ENCODE data around the gene DCPS.
"Not testable (repeated sequence)": the region's sequence is repeated elsewhere in the genome, so short reads cannot be mapped to it uniquely, and the experiment has no call there.

DCPS gene

DNA sequence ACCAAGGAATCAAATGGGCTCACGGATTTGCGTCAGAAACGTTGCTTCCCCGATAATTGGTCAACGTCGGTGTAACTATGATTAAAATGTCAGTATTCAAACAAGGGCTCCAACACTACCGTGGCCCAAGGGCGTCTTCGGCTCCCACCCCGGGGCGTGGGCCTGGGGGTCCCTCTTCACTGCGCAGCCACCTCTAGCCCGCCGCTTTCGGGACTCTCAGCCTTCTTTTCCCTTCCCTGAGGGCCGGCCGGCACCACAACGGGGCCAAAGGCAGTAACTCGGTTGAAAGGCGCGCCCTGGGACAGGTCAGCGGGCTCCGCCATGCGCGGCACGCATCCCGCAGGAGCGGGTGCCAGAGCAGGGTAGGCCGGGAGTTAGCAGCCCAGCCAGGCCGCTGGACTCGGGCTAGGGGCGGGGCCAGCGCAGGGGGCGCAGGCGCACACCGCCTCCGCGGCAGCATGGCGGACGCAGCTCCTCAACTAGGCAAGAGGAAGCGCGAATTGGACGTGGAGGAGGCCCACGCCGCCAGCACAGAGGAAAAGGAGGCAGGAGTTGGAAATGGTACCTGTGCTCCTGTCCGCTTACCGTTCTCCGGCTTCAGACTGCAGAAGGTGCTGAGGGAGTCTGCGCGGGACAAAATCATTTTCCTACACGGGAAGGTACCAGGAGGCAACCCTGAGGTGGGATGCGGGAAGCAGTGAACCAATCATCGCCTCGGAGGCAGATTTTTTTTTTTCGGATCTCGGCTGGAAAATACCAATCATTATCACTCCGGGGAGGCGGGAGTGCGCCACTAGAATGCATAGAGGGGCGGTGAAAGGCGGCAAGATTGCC is at the start of gene DCPS:
DCPS (plus strand) TSS at position 438 of the 834 bp plus-strand sequence; CDS start at position 459, 21 bp downstream.
- intact Hi-C loops (cut with DNase I) = loop anchor here (5.0 kb wide), 1 partner anchor 113 kb away; no protein-coding TSS in a partner anchor
- peak; percentile 84 to 99 (median 92) for DNase-seq

DNA sequence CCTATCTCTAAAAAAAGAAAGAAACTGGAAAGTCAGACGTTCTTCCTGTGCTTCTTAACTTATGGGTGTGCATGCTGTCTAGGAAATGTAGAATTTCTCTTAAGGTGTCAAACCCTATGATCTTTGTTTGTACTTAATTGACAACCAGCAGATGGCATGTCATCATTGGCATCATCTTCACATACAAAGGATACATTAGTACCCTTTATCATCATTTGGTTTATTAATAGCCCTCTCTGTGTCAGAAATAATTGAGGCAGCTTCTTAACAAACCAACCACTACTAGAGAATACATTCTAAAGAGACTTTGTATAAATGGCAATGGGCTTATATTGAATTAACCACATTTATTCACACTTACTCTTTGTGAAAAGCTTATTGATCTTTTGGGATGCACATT is 49.0 kb upstream of the DCPS start:
- intact Hi-C loops (cut with DNase I) = no loop called here
- DNase-seq = no peak

DNA sequence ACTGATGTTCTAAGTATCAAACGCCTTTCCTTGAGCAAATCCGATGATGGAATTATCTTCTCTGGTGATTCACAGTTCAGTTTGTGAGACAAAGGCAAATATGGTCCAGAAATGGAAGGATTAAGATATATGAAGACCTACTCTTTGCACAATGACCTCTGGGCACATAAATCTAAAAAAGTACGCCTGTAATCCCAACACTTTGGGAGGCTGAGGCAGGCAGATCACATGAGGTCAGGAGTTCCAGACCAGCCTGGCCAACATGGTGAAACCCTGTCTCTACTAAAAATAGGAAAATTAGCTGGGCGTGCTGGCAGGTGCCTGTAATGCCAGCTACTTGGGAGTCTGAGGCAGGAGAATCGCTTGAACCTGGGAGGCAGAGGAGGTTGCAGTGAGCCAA is 48.4 kb upstream of the DCPS start:
- intact Hi-C loops (cut with DNase I); DNase-seq: not testable (repeated sequence)

- intact Hi-C loops (cut with DNase I) = no loop called here
- no peak for DNase-seq
Measured at GRCh38 chr11:126256216-126256615, 47.6 kb upstream of the DCPS start.

DNA sequence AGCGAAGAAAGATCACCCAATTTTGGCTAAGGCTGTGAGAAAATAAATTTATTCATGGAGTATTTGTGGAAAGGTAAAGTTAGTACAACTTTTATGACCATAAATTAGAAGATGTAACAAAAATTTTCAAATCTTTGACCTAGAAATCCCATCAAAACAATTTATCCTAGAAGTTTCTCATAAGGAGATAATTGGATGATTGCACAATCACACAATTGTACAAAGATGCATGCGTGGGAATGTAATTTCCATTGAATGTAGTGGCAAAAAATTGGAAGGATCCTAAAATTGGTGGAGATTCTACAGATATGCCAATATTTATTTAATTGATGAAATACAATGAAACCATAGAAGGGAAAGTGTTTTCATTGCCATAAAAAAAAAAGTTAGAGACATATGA is 46.7 kb upstream of the DCPS start:
- intact Hi-C loops (cut with DNase I) = no loop called here
- no peak for DNase-seq

DNA sequence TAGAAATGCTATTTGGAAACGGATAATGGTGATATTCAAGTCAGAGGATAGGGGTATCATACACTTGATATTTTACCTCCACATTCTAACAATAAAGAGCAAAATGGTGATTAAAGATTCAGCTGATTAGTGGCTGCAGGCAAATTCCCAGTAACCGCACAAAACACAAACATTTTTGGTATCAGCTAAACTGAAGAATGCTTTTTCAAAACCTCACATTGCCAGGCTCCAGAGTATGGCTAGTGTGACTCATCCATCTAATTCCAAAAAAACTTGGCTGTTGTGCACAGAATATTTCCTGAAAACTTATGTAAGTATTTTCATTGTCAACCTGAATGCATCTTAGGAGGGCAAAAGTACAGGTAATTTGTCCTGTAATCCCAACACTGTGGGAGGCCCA is 46.1 kb upstream of the DCPS start:
- intact Hi-C loops (cut with DNase I) = no loop called here
- no peak for DNase-seq

DNA sequence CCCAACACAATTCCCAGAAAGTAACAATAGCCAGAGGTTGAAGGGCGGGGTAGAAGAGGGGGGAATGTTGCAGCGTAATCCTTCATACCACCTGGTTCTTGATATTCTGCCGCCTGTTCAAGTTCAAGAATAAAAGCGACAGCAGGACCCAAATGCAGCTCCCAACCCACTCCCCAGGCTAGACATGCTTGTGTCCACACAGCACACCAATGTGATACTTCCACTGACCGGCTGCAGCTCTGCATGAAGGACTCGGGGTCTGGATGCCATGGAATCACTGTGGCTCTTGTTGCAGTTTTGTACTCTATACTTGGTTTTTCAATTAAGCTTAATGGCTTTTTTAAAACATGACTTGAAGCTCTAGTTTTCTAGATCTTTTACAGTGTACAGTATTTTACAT is 41.6 kb upstream of the DCPS start:
- intact Hi-C loops (cut with DNase I) = no loop called here
- no peak for DNase-seq

GRCh38 chr11:126263489-126263888 is 40.4 kb upstream of the DCPS start:
- no peak for DNase-seq
- intact Hi-C loops (cut with DNase I) = no loop called here

- intact Hi-C loops (cut with DNase I) = loop anchor here (5.0 kb wide), 1 partner anchor 54 kb away; the partner anchor contains the start of genes FAM118B and RPUSD4
- DNase-seq = no peak
Measured at GRCh38 chr11:126265811-126266210, 38.0 kb upstream of the DCPS start.

DNA sequence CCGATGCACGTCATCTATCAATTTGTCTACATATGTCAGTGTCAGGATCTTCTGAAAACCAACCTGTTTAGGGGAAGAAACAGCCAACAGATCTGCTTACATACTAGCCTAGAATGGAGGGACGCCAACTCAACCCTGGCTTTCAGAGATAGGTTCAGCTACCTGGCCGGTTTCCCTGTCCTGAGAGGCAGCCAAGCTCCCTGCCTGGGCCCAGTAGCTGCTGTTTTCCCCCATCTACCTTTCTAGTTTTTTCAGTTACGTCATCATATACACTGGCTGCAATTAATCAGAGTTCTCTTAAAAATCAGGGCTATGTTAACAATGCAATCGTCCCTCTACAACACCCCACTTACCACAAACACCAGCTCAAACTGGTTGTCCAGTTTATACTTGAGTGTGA is 36.2 kb upstream of the DCPS start:
- intact Hi-C loops (cut with DNase I) = loop anchor here (5.0 kb wide), 1 partner anchor 55 kb away; the partner anchor contains the start of genes FAM118B and RPUSD4
- DNase-seq = no peak

DNA sequence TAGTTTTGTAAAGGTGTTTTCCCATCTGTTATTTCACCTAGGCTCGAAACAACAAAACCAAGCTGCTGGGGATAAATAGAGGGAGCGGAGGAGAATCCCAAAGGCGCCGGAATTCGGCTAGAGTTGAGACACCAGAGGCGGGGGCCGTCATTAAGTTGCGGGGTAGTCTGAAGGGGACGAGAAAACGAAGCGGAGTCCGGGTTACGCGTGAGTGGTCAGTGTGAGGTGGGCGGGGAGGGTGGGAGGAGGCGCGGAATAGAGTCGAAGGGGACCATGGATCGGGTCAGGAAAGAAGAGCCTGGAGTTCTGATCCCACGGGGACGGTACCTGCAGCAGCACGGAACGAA is 35.5 kb upstream of the DCPS start:
- DNase-seq = no peak
- intact Hi-C loops (cut with DNase I) = loop anchor here (5.0 kb wide), 1 partner anchor 56 kb away; the partner anchor contains the start of genes FAM118B and RPUSD4

GRCh38 chr11:126268708-126269579 is 34.9 kb upstream of the DCPS start, which contains the start of the genes FOXRED1 and SRPRA:
Gene FOXRED1 (plus strand): TSS chr11:126269154. CDS start chr11:126269207, 53 bp downstream.
Gene SRPRA (minus strand): TSS chr11:126268895. CDS start chr11:126268804, 91 bp downstream.
- DNase-seq = peak; percentile 99 to 100 (median 100)
- intact Hi-C loops (cut with DNase I) = loop anchor here (5.0 kb wide), 1 partner anchor 57 kb away; the partner anchor contains the start of genes FAM118B and RPUSD4

- peak in 1 of 10 donors; percentile 85 for DNase-seq
- intact Hi-C loops (cut with DNase I) = no loop called here
Measured at GRCh38 chr11:126277322-126277721, 26.5 kb upstream of the DCPS start.

DNA sequence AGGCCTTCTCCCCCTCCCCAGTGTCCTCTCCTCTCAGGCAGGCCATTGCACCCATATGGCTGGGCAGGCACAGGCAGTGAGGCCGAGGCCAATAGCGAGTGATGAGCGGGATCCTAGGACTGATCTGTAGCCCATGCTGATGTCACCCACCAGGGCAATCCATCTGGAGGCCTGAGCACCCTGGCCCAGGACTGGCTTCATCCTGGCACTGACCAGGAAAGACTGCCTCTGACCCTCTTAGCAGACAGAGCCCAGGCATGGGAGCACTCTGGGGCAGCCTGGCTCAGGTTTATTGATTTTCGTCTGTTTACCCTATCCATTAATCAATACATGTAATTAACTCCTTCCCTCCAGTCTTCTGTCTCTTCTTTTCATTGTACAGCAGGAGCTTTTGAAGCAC is 26.1 kb upstream of the DCPS start:
- no peak for DNase-seq
- intact Hi-C loops (cut with DNase I) = no loop called here

DNA sequence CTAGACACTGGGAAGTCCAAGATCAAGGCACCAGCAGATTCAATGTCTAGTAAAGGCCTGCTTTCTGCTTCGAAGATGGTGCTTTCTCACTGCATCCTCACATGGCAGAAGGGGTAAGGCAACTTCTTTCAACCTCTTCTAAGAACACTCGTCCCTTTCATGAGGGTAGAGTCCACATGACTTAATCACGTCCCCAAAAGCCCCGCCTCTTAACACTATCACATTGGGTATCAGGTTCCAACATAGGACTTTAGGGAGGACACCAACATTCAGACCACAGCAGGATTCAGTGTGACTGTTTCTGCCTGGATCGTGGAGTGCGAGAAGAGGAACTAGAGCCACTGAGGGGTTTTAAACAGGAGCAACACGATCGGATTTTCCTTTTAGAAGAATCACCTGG is 24.7 kb upstream of the DCPS start:
- DNase-seq = no peak
- intact Hi-C loops (cut with DNase I) = no loop called here

- no peak for DNase-seq
- intact Hi-C loops (cut with DNase I) = no loop called here
Measured at GRCh38 chr11:126280595-126280994, 23.3 kb upstream of the DCPS start.

GRCh38 chr11:126281245-126281644 is 22.6 kb upstream of the DCPS start:
- intact Hi-C loops (cut with DNase I) = no loop called here
- no peak for DNase-seq

- intact Hi-C loops (cut with DNase I) = no loop called here
- no peak for DNase-seq
Measured at GRCh38 chr11:126281666-126282175, 22.1 kb upstream of the DCPS start.

DNA sequence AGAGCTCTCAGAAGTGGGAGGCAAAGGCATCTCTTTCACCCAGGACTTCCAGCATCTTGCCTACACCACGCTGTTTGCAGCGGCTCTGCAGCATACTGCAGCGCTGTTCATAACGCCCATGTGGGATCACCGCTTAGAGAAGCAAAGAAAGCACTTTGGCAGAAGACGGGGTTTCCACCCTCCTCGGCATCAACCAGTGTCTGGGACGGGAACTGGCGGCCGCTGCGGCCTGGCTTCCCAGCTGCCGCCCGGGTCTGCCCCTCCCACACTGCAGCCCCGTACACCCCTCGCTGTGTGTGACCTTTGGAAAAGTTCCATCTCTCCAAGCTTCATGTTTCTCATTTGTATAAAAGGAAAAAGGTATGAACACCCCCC is 21.5 kb upstream of the DCPS start:
- intact Hi-C loops (cut with DNase I) = no loop called here
- peak in 9 of 10 donors; percentile 30 to 92 (median 45) for DNase-seq

DNA sequence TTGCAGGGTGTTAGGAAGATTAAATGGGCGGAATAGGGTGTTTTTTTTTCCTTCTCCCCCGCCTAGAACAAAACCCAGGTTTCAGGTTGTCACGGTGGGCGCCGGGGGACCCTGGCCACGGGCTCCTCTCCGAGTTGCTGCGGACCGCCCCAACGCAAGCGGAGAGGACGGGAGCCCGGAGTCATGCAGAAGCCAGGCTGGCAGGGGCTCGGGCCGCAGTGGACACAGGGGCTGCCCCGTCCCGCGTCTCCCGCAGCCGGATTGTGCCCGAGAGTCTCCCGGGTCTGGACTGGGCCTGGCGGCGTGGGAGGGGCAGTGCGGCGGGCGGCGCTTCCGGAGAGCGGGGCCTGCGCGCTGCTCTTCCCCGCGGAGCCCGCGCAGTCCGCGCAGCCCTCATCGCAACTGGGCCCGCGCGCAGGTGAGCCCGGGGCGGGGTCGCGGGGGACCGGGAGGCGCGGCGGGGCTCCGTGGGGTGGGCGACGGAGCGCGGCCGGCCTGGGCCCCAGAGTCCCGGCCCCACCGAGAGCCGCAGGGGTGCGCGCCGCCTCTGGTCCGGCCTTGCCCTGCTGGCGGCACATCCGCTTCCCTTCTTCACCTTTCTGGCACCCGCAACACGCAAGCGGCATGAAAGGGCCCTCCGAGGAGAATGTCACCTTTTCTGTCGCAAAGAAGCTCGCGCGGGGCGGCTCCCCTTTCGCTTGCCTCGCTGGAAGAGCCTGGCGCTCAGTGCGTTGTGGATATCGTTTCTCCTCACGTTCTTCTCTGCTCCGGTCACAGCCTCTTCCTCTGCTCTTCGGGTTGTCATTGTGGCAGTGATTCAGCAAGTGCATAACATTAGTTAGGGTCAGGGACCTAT is 20.9 kb upstream of the DCPS start, which contains the start of gene TIRAP:
TIRAP (plus strand) TSS at position 358 of the 856 bp plus-strand sequence. CDS start 7,802 bp downstream, outside the sequence.
- peak; percentile 44 to 95 (median 68) for DNase-seq
- intact Hi-C loops (cut with DNase I) = no loop called here
